Testis (tissue), 3 donors: ENCODE results near the gene NDUFA13. TPM values are rescaled to one million over a fixed set of nuclear protein-coding genes. Genes with fewer than 3 reads are reported as not detected.

Experiments used
- DNase-seq: peaks from one replicate; pipeline ENCODE4 v3.0.0-alpha.2; 2019
- H3K27ac ChIP-seq, 2 donors: fragments of 200-600 bp; sonication (generic); one replicate each; pipeline ENCODE4 v1.5.1; 2019
- H3K27me3 ChIP-seq: fragments of 200-600 bp; sonication (generic); one replicate; pipeline ENCODE4 v1.5.1; 2019
- H3K36me3 ChIP-seq: fragments of 200-600 bp; sonication (generic); one replicate; pipeline ENCODE4 v1.5.1; 2017; ENCODE audit warnings: low read depth; ENCODE audit errors: missing control alignments
- H3K4me1 ChIP-seq: fragments of 200-600 bp; sonication (generic); one replicate; pipeline ENCODE4 v1.5.1; 2019
- H3K4me3 ChIP-seq, 2 donors: fragments of 200-600 bp; sonication (generic); one replicate each; pipeline ENCODE4 v1.5.1; 2017 to 2019
- H3K9me3 ChIP-seq: fragments of 200-600 bp; sonication (generic); one replicate; pipeline ENCODE4 v1.5.1; 2017
- POLR2A ChIP-seq: fragments of 450-650 bp; IDR thresholded peaks from one replicate; pipeline ENCODE4 v1.6.1; 2017; ENCODE audit warnings: antibody characterized with exemption, mild to moderate bottlenecking, moderate library complexity
- WGBS, 2 donors: methylation state at CpG; one replicate each; pipeline ENCODE4 v1.1.5; 2018; 5-methylcytosine and 5-hydroxymethylcytosine counted together
- intact Hi-C: fragments of 100-400 bp; cut with DNase I; formaldehyde crosslinking; loops from one replicate; pipeline ENCODE4 v1.15.1; 2023; ENCODE audit warnings: low total_unique reads
- polyA plus RNA-seq: library from polyadenylated mRNA; stranded (reverse); fragments of 350-450 nt; fragmentation: Illumina TruSeq; extraction: RNeasy Lipid Tissue Mini Kit (QIAGEN cat#74804); gene quantifications from one replicate; pipeline ENCODE4 v1.2.3, GENCODE V29; 2014; ENCODE audit warnings: low read depth, low replicate concordance; ENCODE audit not compliant: insufficient read depth
- total RNA-seq, 2 donors: library from RNA; depleted of rRNA; stranded (reverse); fragments of >200 nt; gene quantifications; one replicate each; pipeline ENCODE4 v1.2.3, GENCODE V29; 2016
- TF ChIP-seq, protein P1 (sequence below), 3 experiments: fragments of 450-650 bp in 2 of 3; fragments of 200-600 bp in 1 of 3; sonication (generic) in 1 of 3; IDR thresholded peaks; one replicate each; pipeline ENCODE4 v1.5.1; 2016 to 2019; ENCODE audit warnings: antibody characterized with exemption in 3 of 3, mild to moderate bottlenecking in 2 of 3, moderate library complexity in 1 of 3

NDUFA13 gene
- total and polyA plus RNA-seq, 3 donors from 2014 or later: 210 to 283 (median 260) TPM

DNA sequence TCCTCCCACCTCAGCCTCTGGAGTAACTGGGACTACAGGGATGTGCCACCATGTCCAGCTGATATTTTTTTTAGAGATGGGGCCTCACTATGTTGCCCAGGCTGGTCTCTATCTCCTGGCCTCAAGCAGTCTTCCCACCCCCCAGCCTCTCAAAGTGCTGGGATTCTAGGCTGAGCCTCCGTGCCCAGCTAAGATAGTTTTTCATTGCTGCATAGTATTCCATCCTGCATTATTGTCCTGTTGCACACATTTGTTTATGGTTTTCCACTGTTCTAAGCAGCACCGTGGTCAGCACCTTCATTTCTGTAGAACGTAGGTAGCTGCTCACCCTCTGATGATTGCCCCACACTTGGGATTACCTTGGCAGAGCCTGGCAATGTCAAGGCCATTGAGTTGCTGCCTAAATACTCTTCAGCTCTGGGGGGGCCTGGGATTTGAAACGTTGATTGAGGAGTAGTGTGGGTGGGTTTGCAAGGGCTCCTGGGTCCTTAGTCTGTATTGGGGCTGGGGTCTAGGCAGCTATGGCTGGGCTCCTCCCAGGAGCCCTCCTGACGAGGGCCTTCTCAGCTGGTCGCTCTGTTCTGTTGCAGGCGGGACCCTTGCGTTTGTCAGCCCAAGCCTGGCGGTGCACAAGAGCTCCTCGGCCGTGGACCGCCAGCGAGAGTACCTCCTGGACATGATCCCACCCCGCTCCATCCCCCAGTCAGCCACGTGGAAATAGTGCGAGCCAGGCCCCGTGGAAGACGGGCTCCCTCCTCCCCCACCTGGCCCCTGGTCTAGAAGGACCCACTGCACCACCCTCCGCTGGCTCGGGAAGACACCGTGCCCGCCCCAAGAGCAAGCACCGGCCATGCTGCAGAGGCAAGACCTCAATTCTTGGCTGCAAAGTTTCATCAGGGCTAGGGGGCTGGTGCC, 11.0 kb upstream of the NDUFA13 start:
- WGBS, 2 donors: 91 to 92% methylated on average over 15 to 18 of the region's 23 CpGs
- no peaks in the 10 kb centered on the region for H3K36me3 ChIP-seq
- TF ChIP-seq, protein P1, sequence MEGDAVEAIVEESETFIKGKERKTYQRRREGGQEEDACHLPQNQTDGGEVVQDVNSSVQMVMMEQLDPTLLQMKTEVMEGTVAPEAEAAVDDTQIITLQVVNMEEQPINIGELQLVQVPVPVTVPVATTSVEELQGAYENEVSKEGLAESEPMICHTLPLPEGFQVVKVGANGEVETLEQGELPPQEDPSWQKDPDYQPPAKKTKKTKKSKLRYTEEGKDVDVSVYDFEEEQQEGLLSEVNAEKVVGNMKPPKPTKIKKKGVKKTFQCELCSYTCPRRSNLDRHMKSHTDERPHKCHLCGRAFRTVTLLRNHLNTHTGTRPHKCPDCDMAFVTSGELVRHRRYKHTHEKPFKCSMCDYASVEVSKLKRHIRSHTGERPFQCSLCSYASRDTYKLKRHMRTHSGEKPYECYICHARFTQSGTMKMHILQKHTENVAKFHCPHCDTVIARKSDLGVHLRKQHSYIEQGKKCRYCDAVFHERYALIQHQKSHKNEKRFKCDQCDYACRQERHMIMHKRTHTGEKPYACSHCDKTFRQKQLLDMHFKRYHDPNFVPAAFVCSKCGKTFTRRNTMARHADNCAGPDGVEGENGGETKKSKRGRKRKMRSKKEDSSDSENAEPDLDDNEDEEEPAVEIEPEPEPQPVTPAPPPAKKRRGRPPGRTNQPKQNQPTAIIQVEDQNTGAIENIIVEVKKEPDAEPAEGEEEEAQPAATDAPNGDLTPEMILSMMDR (IDR thresholded peaks at IDR 0.05): no peak
- TF ChIP-seq POLR2A: no peak
- DNase-seq: no peak
- H3K27ac ChIP-seq: no peak overlapping the region
- H3K27me3 ChIP-seq: no peaks in the 10 kb centered on the region
- no peaks in the 10 kb centered on the region for H3K4me1 ChIP-seq
- H3K4me3 ChIP-seq: no peak overlapping the region
- intact Hi-C loops: no loop called here
- H3K9me3 ChIP-seq: no peaks in the 10 kb centered on the region

DNA sequence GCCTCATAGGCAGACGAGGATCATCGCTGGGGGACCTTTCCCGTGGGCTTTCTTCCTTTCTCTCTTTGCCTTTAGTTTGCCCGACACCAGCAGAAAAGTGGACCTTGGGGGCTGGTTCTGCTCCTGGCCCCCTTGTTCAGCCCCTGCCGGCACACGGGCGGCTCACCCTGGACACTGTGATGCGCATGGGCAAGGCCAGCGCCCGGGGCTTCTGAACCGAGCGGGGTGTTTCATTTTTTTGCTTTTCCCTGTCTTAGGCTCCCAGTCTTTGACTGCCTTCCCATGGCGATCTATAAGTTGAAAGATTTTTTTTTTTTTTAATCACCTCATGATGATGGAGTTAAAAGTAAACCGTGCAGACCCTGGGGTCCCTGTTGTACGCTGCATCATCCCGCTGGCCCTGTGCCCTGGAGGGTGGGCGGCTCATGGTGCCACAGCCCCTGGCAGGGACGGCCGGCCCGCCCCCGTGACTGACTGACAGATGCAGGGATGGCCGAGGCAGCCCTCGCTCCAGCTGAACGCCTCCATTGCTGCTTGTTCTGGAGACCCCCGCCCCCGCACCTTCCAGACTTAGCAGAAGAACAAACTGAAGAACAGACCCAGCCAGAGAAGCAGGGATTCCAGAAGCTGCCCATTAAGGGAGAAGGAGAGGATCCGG, 10.2 kb upstream of the NDUFA13 start:
- Histone ChIP-seq H3K4me3 (no peak overlapping the region), H3K27ac (no peak overlapping the region), H3K36me3 (no peaks in the 10 kb centered on the region), H3K9me3 (no peaks in the 10 kb centered on the region), H3K4me1 (no peaks in the 10 kb centered on the region), H3K27me3 (no peaks in the 10 kb centered on the region)
- DNase-seq: no peak
- TF ChIP-seq, protein P1 (IDR thresholded peaks at IDR 0.05): no peak
- no peak for TF ChIP-seq POLR2A
- WGBS, 2 donors: 79 to 84% methylated on average over 27 of the region's 27 CpGs
- intact Hi-C loops: no loop called here

DNA sequence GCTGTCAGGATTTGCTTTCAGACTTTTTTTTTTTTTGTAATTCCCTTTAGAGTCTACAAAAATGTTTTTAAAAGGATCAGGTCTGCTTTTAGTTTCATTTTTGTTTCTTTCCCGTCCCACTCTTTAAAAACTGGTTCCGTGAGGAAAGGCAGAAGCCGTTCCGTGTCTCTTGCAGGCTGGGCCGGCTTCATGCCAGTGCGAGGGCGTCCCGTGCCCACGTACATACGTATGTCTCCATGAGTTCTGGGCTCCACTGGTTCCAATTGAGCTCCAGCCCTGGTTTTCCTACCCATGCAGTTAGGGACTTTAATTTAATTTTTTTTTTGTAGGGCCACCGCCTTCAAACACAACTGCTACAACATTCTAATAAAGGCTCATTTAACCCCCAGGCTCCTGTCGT, 9.4 kb upstream of the NDUFA13 start:
- Histone ChIP-seq H3K27ac (no peak overlapping the region), H3K36me3 (no peaks in the 10 kb centered on the region), H3K4me3 (no peak overlapping the region), H3K9me3 (no peaks in the 10 kb centered on the region), H3K27me3 (no peaks in the 10 kb centered on the region), H3K4me1 (no peaks in the 10 kb centered on the region)
- no peak for DNase-seq
- intact Hi-C loops: no loop called here
- TF ChIP-seq POLR2A: no peak
- TF ChIP-seq, protein P1 (IDR thresholded peaks at IDR 0.05): no peak
- WGBS, 2 donors: 69 to 70% methylated on average over 12 of the region's 12 CpGs

DNA sequence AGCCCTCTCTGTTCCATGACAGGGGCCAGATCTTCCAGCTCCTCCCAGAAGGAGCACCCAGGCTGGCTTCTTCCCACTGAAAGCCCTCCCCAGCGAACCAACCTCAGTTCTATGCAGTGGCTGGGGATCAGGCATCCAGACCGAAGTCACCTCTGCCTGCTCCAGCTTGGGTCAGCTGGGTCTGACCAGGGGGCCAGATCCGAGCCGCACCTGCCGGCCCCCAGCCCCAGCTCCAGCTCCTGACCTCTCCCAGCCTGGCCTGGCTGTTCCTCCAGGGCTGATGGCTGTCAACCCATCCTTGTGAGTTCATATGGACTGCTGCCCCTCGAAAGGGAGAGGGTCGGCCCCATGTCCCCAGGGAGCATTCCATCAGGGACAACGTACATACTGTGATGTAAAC, 8.7 kb upstream of the NDUFA13 start:
- 90 to 91% methylated on average over 8 of the region's 8 CpGs for WGBS, 2 donors
- no peak overlapping the region for H3K27ac ChIP-seq
- no peak for DNase-seq
- no peaks in the 10 kb centered on the region for H3K36me3 ChIP-seq
- no peaks in the 10 kb centered on the region for H3K4me1 ChIP-seq
- intact Hi-C loops: no loop called here
- H3K9me3 ChIP-seq: no peaks in the 10 kb centered on the region
- no peaks in the 10 kb centered on the region for H3K27me3 ChIP-seq
- no peak overlapping the region for H3K4me3 ChIP-seq
- TF ChIP-seq POLR2A: no peak
- TF ChIP-seq, protein P1 (IDR thresholded peaks at IDR 0.05): no peak
